Measurements from ENCODE around the gene VAC14.
"Not testable (repeated sequence)": the region's sequence is repeated elsewhere in the genome, so short reads cannot be mapped to it uniquely, and the experiment has no call there.

The VAC14 gene

DNA sequence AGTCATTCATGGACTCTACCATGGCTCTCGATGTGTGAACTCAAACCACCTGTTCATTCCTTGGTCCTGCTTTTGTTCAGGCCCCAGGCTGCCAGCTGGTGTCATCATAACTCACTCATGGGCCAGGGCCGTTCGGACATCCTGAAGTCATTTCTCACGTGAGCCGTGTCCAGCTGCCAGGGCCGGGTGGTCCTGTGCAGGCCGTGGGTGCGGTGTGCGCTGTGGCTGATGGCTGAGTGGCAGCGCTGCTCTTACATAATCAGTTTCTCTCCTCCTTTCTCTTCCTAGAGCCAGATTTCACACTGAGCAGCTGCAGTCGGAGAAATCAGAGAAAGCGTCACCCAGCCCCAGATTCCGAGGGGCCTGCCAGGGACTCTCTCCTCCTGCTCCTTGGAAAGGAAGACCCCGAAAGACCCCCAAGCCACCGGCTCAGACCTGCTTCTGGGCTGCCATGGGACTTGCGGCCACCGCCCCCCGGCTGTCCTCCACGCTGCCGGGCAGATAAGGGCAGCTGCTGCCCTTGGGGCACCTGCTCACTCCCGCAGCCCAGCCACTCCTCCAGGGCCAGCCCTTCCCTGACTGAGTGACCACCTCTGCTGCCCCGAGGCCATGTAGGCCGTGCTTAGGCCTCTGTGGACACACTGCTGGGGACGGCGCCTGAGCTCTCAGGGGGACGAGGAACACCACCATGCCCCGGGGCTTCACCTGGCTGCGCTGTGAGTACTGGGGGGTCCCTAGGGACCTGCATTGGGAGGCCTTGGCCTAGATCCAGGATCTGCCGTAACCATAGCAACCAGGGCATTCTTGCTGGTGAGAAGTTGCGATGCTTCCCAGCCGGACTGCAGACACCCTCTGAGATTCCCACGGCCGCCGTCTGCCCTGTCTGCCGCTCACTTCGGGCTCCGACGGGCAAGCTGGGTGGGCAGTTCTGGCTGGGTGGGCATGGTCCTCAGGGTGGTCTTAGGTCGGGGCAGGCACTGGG, 154.4 kb downstream of the VAC14 start, which contains the start of gene IL34:
Gene IL34, plus strand, starts transcription at position 300 of the 982 bp plus-strand sequence. Its CDS starts 389 bp downstream, at position 689.
- peak; percentile 50 for DNase-seq (ENCODE audit: low read depth, low spot score)

DNA sequence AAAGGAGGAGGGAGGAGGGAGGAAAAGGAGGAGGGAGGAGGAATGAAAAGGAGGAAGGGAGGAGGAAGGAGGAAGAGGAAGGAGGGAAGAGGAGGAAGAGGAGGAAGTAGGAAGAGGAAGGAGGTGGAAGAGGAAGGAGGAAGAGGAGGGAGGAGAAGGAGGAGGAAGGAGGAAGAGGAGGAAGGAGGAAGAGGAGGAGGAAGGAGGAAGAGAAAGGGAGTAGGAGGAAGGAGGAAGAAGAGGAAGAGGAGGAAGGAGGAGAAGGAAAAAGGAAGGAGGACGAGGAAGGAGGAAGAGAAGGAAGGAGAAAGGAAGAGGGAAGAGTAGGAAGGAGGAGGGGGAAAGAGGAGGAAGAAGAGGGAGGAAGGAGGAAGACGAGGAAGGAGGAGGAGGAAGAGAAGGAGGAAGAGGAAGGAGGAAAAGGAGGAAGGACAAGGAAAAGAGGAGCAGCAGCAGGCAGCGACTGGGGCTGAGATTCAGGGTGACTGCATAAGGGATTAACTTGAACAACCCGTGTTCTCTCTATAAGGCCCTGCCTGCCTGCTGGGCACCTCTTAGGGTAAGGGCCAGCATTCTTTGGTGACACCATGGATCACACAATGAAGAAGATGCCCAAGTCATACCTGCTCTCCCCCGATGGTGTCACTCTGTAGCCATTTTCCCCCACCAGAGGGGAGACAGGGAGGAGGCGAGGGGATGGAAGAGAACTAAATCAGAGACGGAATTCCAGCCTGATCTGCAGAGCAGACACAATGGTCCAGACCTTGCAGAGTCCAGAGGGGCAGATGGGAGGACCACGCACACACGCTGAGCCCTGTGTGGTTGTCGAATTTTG, 156.0 kb downstream of the VAC14 start:
- no peak for DNase-seq (ENCODE audit: low read depth, low spot score)

DNA sequence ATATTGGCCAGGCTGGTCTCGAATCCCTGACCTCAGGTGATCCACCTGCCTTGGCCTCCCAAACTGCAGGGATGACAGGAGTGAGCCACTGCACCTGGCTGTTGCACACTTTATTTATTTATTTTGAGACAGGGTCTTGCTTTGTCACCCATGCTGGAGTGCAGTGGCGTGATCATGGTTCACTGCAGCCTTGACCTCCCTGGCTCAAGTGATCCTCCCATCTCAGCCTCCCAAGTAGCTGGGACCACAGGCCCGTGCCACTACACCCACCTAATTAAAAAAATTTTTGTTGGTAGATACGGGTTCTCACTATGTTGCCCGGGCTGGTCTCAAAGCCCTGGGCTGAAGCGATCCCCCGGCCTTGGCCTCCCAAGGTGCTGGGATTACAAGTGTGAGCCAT, 157.7 kb downstream of the VAC14 start:
- not testable (repeated sequence) for DNase-seq (ENCODE audit: low read depth, low spot score)

DNA sequence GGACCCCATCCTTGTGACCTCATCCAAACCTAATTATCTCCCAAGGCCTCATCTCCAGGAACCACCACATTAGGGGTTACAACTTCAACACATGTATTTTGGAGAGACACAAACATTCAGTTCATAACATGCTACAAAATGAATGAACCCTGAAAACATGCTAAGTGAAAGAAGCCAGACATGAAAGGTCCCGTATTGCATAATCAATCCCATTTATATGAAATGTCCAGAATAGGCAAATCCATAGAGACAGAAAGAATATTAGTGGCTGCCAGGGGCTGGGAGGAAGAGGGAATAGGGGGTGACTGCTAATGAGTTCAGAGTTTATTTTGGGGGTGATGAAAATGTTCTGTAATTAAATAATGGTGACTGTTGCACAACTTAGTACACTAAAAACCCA, 158.3 kb downstream of the VAC14 start:
- DNase-seq (ENCODE audit: low read depth, low spot score), result no peak

DNA sequence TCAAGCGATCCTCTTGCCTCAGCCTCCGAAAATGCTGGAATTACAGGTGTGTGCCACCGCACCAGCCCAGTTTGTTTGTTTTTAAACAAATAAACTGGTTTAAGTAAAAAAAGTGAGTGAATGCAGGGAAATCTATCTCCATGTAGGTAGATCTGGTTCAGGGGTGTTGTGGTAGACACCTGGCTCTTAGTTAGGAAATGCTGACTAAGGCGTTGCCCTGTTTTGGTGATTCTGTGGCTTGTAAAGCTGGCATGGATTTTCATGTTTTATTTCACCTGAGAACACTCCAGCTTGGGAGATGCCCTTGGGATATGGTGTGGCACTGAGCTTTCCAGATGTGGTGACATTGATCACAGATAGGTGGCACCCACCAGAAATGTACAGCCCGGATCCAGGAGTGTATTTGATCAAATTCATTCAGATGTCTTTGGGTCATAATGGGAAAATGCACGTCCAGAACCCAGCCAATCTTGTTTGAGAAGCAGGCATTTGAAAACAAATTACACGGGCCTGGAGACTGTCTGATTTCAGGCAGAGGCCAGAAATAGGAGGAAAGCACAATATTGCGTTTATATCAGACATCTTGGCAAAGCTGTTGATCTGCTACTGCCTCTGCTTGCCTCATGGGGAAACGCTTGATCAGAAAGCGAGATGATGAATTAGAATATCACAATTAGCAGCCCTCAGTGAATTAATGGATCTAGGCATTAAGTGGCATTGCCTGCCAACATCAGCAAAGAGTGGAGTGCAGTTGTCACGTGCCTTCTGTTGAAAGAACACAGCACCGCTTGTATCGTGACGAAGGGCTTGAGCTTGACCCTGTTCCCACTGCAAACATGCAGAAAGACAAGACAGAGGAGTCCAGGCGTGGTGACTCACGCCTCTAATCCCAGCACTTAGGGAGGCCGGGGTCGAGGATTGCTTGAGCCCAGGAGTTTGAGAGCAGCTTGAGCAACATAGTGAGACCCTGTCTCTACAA, 161.9 kb downstream of the VAC14 start:
- DNase-seq (ENCODE audit: low read depth, low spot score), result peak; percentile 69
